CMK (cell line): ENCODE data around the gene THUMPD3.

Experiments used
- DNase-seq: peaks from one replicate; pipeline ENCODE4 v3.0.0-alpha.2; 2010; ENCODE audit warnings: low read depth

Gene THUMPD3

GRCh38 chr3:9397906-9398699, 35.2 kb downstream of the THUMPD3 start:
- no peak for DNase-seq

GRCh38 chr3:9398700-9399336, 36.0 kb downstream of the THUMPD3 start:
- no peak for DNase-seq

GRCh38 chr3:9399337-9399703, 36.5 kb downstream of the THUMPD3 start:
- DNase-seq = no peak

GRCh38 chr3:9399746-9400145, 36.9 kb downstream of the THUMPD3 start:
- no peak for DNase-seq

- DNase-seq = no peak
Observed at GRCh38 chr3:9400616-9401015, 37.8 kb downstream of the THUMPD3 start.

- DNase-seq = no peak
Observed at GRCh38 chr3:9401986-9402385, 39.1 kb downstream of the THUMPD3 start.

- no peak for DNase-seq
Observed at GRCh38 chr3:9402410-9403228, 39.8 kb downstream of the THUMPD3 start.

- DNase-seq = no peak
Observed at GRCh38 chr3:9403463-9403862, 40.6 kb downstream of the THUMPD3 start.

GRCh38 chr3:9404680-9405079, 41.8 kb downstream of the THUMPD3 start:
- no peak for DNase-seq

- no peak for DNase-seq
Observed at GRCh38 chr3:9405756-9406155, 42.9 kb downstream of the THUMPD3 start.

GRCh38 chr3:9406856-9407626, 44.2 kb downstream of the THUMPD3 start:
- DNase-seq = no peak

GRCh38 chr3:9408061-9408460, 45.2 kb downstream of the THUMPD3 start:
- DNase-seq = no peak

- no peak for DNase-seq
Observed at GRCh38 chr3:9408546-9408945, 45.7 kb downstream of the THUMPD3 start.

- no peak for DNase-seq
Observed at GRCh38 chr3:9409981-9410854, 47.4 kb downstream of the THUMPD3 start.

- DNase-seq = no peak
Observed at GRCh38 chr3:9411302-9411701, 48.4 kb downstream of the THUMPD3 start.

GRCh38 chr3:9412293-9412692, 49.4 kb downstream of the THUMPD3 start:
- no peak for DNase-seq

- no peak for DNase-seq
Observed at GRCh38 chr3:9414826-9415225, 52.0 kb downstream of the THUMPD3 start.

- no peak for DNase-seq
Observed at GRCh38 chr3:9415485-9416138, 52.8 kb downstream of the THUMPD3 start.

GRCh38 chr3:9416139-9416780, 53.4 kb downstream of the THUMPD3 start:
- no peak for DNase-seq
